Measurements from ENCODE around the gene PTBP3. TPM values are rescaled to one million over a fixed set of nuclear protein-coding genes. Genes with fewer than 3 reads are reported as not detected.

Gene PTBP3
- polyA plus RNA-seq, 1 donor from 2014 or later = 36.1 TPM

DNA sequence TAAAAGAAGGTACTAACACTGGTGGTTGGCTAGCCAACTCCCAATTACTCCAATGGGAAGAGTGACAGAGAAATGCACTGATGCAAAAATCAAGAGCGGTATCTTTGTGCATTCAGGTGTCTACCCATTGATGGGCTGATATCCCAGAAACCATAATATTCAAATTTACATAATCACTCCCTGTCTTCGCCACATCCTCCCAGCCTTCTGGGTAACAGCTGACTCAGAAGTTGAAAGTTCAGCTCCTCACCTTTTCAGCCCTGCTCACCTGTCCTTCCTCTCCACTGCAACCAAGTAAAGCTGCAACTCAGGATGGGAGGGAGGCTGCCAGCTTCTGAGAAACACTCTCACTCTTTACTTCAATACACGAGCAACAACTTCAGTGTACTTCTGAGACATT, 165.2 kb downstream of the PTBP3 start:
- no peak for TF ChIP-seq SMC3 (conservative IDR thresholded peaks at IDR 0.05; ENCODE audit: poor library complexity)
- TF ChIP-seq MXI1 (conservative IDR thresholded peaks at IDR 0.05; ENCODE audit: poor library complexity, severe bottlenecking) = no peak
- TF ChIP-seq, protein P1, sequence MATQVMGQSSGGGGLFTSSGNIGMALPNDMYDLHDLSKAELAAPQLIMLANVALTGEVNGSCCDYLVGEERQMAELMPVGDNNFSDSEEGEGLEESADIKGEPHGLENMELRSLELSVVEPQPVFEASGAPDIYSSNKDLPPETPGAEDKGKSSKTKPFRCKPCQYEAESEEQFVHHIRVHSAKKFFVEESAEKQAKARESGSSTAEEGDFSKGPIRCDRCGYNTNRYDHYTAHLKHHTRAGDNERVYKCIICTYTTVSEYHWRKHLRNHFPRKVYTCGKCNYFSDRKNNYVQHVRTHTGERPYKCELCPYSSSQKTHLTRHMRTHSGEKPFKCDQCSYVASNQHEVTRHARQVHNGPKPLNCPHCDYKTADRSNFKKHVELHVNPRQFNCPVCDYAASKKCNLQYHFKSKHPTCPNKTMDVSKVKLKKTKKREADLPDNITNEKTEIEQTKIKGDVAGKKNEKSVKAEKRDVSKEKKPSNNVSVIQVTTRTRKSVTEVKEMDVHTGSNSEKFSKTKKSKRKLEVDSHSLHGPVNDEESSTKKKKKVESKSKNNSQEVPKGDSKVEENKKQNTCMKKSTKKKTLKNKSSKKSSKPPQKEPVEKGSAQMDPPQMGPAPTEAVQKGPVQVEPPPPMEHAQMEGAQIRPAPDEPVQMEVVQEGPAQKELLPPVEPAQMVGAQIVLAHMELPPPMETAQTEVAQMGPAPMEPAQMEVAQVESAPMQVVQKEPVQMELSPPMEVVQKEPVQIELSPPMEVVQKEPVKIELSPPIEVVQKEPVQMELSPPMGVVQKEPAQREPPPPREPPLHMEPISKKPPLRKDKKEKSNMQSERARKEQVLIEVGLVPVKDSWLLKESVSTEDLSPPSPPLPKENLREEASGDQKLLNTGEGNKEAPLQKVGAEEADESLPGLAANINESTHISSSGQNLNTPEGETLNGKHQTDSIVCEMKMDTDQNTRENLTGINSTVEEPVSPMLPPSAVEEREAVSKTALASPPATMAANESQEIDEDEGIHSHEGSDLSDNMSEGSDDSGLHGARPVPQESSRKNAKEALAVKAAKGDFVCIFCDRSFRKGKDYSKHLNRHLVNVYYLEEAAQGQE (IDR thresholded peaks at IDR 0.05; ENCODE audit: borderline replicate concordance) = no peak
- no peak for TF ChIP-seq TAF1 (IDR thresholded peaks at IDR 0.05; ENCODE audit: low read depth)
- TF ChIP-seq POLR2AphosphoS5 (IDR thresholded peaks at IDR 0.05) = no peak
- TF ChIP-seq EZH2 (IDR thresholded peaks at IDR 0.05; ENCODE audit: borderline replicate concordance, insufficient read depth, low read length, poor library complexity, severe bottlenecking) = no peak
- no peak for TF ChIP-seq EP300 (conservative IDR thresholded peaks at IDR 0.05; ENCODE audit: poor library complexity, severe bottlenecking)
- TF ChIP-seq, protein P2, sequence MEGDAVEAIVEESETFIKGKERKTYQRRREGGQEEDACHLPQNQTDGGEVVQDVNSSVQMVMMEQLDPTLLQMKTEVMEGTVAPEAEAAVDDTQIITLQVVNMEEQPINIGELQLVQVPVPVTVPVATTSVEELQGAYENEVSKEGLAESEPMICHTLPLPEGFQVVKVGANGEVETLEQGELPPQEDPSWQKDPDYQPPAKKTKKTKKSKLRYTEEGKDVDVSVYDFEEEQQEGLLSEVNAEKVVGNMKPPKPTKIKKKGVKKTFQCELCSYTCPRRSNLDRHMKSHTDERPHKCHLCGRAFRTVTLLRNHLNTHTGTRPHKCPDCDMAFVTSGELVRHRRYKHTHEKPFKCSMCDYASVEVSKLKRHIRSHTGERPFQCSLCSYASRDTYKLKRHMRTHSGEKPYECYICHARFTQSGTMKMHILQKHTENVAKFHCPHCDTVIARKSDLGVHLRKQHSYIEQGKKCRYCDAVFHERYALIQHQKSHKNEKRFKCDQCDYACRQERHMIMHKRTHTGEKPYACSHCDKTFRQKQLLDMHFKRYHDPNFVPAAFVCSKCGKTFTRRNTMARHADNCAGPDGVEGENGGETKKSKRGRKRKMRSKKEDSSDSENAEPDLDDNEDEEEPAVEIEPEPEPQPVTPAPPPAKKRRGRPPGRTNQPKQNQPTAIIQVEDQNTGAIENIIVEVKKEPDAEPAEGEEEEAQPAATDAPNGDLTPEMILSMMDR (IDR thresholded peaks at IDR 0.05; ENCODE audit: poor library complexity, severe bottlenecking) = no peak
- TF ChIP-seq RAD21 (conservative IDR thresholded peaks at IDR 0.05) = no peak
- H3K9ac ChIP-seq (ENCODE audit: low read length) = no peak overlapping the region
- no peak overlapping the region for H2AFZ ChIP-seq (ENCODE audit: low read depth, low read length)

More for the DNA sequence above, 165.2 kb downstream of the PTBP3 start:
- no peaks in the 10 kb centered on the region for H3K9me2 ChIP-seq (ENCODE audit: insufficient read depth, low read length)
- H3K79me2 ChIP-seq (replicated peaks; ENCODE audit: insufficient read depth, low read length) = no peaks in the 10 kb centered on the region
- no peak overlapping the region for H3K27ac ChIP-seq (ENCODE audit: low read length)
- H3K27me3 ChIP-seq (ENCODE audit: insufficient read depth, low read depth, low read length) = no peaks in the 10 kb centered on the region
- no peaks in the 10 kb centered on the region for H3K9me3 ChIP-seq (ENCODE audit: low read length)
- H3F3A ChIP-seq (ENCODE audit: insufficient read depth, low read length, poor library complexity, severe bottlenecking) = no peaks in the 10 kb centered on the region
- H3K36me3 ChIP-seq (ENCODE audit: insufficient read depth, low read length) = no peaks in the 10 kb centered on the region
- H3K4me3 ChIP-seq (ENCODE audit: low read length) = no peak overlapping the region
- no peak overlapping the region for H3K4me2 ChIP-seq (ENCODE audit: low read length)
- no peaks in the 10 kb centered on the region for H4K20me1 ChIP-seq (ENCODE audit: insufficient read depth)

Small RNAs within 50 kb of the gene (small RNA-seq; reads per million reads assigned to genes)
- gene RF00019 = 0 to 1.2 (median 0) reads per million in 3 experiments
- gene RN7SL430P = 0 reads per million in 3 experiments
- 0 to 0.08 (median 0) reads per million in 3 experiments for gene RN7SL57P
- 0 to 0.08 (median 0) reads per million in 3 experiments for gene RNA5SP295

Other genes starting within 250 kb of the PTBP3 start
- 2.0 TPM in 2 replicates for gene SUSD1, start 158.3 kb downstream of the PTBP3 start, polyA plus RNA-seq
- 7.1 and 9.0 TPM in 2 replicates for gene HSDL2, start 46.5 kb upstream of the PTBP3 start, polyA plus RNA-seq
- gene KIAA1958, start 153.2 kb upstream of the PTBP3 start, polyA plus RNA-seq = 8.4 and 8.7 TPM in 2 replicates

Data from neural cell (in vitro differentiated cells).